PFSK-1 (cell line): ENCODE results near the gene VEGFD.

ENCODE experiments used
- POLR2AphosphoS5 ChIP-seq: IDR thresholded peaks from 2 replicates; pipeline ENCODE4 v1.6.1; 2012; ENCODE audit warnings: low read depth, mild to moderate bottlenecking, control low read depth, low read length, moderate library complexity
- SIN3A ChIP-seq: IDR thresholded peaks from 2 replicates; pipeline ENCODE4 v1.6.1; 2012; ENCODE audit warnings: mild to moderate bottlenecking, low read length, moderate library complexity, borderline replicate concordance; ENCODE audit not compliant: insufficient read depth
- TAF1 ChIP-seq: IDR thresholded peaks from 2 replicates; pipeline ENCODE4 v1.6.1; 2012; ENCODE audit warnings: low read length, control low read depth, borderline replicate concordance; ENCODE audit not compliant: insufficient read depth
- TF ChIP-seq, protein P1 (sequence below), 2 experiments: IDR thresholded peaks; 2 replicates each; pipeline versions ENCODE4 v1.6.1 to v1.8.0; 2011 to 2012; ENCODE audit warnings: low read depth in 2 of 2, low read length in 2 of 2, control low read depth in 1 of 2, inconsistent platforms in 1 of 2, mild to moderate bottlenecking in 1 of 2, moderate library complexity in 1 of 2; ENCODE audit not compliant: insufficient read depth in 1 of 2

DNA sequence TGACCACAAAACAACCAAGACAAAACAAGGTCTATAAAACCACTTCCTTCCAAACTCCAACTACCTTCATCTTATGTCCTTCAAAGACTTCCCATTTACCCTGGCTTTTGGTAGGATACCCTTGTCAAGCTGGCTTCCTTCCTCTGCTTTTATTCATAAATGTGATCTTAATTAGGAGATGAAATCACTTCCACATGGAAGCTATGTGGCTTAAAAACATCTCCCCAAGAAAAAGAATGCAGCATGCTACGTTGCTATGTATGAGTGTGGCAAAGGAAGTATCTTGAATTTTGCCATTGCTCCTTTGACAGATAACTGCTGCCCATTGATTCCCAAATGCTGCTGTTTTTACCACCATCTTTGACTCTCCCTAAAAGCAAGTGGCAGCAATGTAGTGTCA lies 46.4 kb upstream of the VEGFD start:
- TF ChIP-seq TAF1 (no peak), POLR2AphosphoS5 (no peak), SIN3A (no peak)
- TF ChIP-seq, protein P1, sequence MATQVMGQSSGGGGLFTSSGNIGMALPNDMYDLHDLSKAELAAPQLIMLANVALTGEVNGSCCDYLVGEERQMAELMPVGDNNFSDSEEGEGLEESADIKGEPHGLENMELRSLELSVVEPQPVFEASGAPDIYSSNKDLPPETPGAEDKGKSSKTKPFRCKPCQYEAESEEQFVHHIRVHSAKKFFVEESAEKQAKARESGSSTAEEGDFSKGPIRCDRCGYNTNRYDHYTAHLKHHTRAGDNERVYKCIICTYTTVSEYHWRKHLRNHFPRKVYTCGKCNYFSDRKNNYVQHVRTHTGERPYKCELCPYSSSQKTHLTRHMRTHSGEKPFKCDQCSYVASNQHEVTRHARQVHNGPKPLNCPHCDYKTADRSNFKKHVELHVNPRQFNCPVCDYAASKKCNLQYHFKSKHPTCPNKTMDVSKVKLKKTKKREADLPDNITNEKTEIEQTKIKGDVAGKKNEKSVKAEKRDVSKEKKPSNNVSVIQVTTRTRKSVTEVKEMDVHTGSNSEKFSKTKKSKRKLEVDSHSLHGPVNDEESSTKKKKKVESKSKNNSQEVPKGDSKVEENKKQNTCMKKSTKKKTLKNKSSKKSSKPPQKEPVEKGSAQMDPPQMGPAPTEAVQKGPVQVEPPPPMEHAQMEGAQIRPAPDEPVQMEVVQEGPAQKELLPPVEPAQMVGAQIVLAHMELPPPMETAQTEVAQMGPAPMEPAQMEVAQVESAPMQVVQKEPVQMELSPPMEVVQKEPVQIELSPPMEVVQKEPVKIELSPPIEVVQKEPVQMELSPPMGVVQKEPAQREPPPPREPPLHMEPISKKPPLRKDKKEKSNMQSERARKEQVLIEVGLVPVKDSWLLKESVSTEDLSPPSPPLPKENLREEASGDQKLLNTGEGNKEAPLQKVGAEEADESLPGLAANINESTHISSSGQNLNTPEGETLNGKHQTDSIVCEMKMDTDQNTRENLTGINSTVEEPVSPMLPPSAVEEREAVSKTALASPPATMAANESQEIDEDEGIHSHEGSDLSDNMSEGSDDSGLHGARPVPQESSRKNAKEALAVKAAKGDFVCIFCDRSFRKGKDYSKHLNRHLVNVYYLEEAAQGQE (IDR thresholded peaks at IDR 0.05; ENCODE audit: insufficient read depth in 1 of 2, low read depth in 2 of 2, low read length in 2 of 2) = no peak
